Progenitor cell of endocrine pancreas (in vitro differentiated cells): ENCODE results near the gene BOD1L1. TPM values are rescaled to one million over a fixed set of nuclear protein-coding genes. Genes with fewer than 3 reads are reported as not detected.

Source experiments
- DNase-seq: peaks from one replicate; pipeline ENCODE4 v3.0.0; 2021; ENCODE audit warnings: low spot score; ENCODE audit not compliant: unreplicated experiment
- H3K27ac Mint-ChIP-seq: 2 replicates; pipeline ENCODE4 v1.8.0; 2021; ENCODE audit warnings: mild to moderate bottlenecking, moderate library complexity, mixed read lengths
- H3K27me3 Mint-ChIP-seq: 2 replicates; pipeline ENCODE4 v1.8.0; 2021; ENCODE audit warnings: mixed read lengths
- H3K36me3 Mint-ChIP-seq: 2 replicates; pipeline ENCODE4 v1.8.0; 2022; ENCODE audit warnings: mixed read lengths; ENCODE audit not compliant: insufficient read depth
- H3K4me1 Mint-ChIP-seq: 2 replicates; pipeline ENCODE4 v1.8.0; 2021; ENCODE audit warnings: low read depth, mixed read lengths
- H3K4me3 Mint-ChIP-seq: 2 replicates; pipeline ENCODE4 v1.8.0; 2021; ENCODE audit warnings: low read depth, mild to moderate bottlenecking, moderate library complexity, mixed read lengths
- H3K9me3 Mint-ChIP-seq: 2 replicates; pipeline ENCODE4 v1.8.0; 2021; ENCODE audit warnings: low read depth, mixed read lengths
- total RNA-seq: library from RNA; stranded (reverse); gene quantifications from 2 replicates; pipeline ENCODE4 v1.2.1, GENCODE V29; 2021
- TF ChIP-seq, protein P1 (sequence below): fragments of 200-600 bp; sonication (generic); IDR thresholded peaks from one replicate; pipeline ENCODE4 v1.5.0; 2021; ENCODE audit warnings: antibody characterized with exemption, mild to moderate bottlenecking; ENCODE audit not compliant: unreplicated experiment

The BOD1L1 gene
- total RNA-seq, 1 donor from 2014 or later, result 42.1 TPM

DNA sequence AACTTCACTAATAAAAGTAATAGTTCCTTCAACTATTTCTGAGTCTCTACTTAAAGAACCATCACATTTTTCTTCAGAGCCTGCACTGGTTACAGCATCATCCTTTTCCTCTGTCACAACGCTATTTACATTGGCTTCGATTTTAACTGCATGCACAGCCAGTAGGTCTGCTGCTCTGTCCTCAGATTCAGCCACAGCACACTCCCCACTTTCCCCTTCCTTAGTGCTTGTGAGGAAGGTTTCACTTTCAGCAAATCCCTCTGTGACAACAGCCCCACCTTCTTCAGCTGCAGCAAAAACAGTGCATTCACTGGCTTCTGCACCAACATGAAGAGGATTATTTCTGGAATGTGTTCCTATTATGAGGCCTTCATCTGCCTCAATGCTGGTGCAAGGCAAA lies 25.7 kb downstream of the BOD1L1 start:
- H3K4me3 Mint-ChIP-seq, result no peak overlapping the region
- H3K9me3 Mint-ChIP-seq, result no peaks in the 10 kb centered on the region
- TF ChIP-seq, protein P1, sequence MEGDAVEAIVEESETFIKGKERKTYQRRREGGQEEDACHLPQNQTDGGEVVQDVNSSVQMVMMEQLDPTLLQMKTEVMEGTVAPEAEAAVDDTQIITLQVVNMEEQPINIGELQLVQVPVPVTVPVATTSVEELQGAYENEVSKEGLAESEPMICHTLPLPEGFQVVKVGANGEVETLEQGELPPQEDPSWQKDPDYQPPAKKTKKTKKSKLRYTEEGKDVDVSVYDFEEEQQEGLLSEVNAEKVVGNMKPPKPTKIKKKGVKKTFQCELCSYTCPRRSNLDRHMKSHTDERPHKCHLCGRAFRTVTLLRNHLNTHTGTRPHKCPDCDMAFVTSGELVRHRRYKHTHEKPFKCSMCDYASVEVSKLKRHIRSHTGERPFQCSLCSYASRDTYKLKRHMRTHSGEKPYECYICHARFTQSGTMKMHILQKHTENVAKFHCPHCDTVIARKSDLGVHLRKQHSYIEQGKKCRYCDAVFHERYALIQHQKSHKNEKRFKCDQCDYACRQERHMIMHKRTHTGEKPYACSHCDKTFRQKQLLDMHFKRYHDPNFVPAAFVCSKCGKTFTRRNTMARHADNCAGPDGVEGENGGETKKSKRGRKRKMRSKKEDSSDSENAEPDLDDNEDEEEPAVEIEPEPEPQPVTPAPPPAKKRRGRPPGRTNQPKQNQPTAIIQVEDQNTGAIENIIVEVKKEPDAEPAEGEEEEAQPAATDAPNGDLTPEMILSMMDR, result no peak
- DNase-seq, result no peak
- H3K4me1 Mint-ChIP-seq, result no peaks in the 10 kb centered on the region
- H3K27ac Mint-ChIP-seq, result no peak overlapping the region
- peaks cover 28% of the 10 kb centered on the region for H3K36me3 Mint-ChIP-seq
- no peaks in the 10 kb centered on the region for H3K27me3 Mint-ChIP-seq

DNA sequence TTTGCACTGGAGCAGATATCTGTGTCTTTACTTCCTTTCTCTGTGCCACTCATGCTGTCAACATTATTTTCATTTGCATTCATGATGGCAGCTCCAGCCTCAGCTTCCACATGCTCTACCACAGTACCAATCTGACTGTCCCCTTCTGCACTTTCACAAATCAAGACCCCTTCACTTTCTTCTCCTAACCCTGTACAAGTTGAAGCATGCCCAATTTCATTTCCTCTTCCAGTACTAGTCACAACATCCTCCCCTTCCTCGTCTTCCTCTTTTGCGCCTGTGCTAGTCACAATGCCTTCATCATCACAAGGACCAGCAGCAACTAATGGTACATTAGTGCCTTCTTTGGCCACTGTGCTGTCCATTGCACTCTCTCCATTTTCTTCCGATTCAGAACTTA lies 26.5 kb downstream of the BOD1L1 start:
- Mint-ChIP-seq H3K27me3 (no peaks in the 10 kb centered on the region), H3K36me3 (peaks cover 27% of the 10 kb centered on the region), H3K27ac (no peak overlapping the region), H3K4me1 (no peaks in the 10 kb centered on the region), H3K9me3 (no peaks in the 10 kb centered on the region), H3K4me3 (no peak overlapping the region)
- TF ChIP-seq, protein P1, result no peak
- DNase-seq, result no peak

DNA sequence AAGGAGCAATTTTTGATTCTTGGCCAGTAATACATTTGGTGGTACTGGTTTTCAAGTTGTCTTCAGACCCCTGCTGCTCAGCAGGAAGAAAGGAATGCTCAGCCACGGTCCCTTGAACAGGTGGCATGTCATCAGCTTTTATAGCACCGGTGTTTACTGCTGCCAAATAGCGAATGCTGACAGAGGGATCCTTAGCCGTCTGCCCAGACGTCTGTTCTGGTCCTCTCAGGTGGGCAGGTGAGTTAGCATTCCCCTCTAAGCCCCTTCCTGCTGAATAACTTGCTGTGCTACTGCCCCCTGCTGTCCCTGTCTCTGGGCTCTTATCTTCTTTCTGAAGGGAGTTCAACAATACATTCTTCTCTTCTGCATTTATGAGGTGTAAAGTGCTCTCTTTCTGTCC lies 28.4 kb downstream of the BOD1L1 start:
- no peaks in the 10 kb centered on the region for H3K27me3 Mint-ChIP-seq
- no peaks in the 10 kb centered on the region for H3K4me1 Mint-ChIP-seq
- no peak for DNase-seq
- H3K36me3 Mint-ChIP-seq, result peaks cover 24% of the 10 kb centered on the region
- H3K27ac Mint-ChIP-seq, result no peak overlapping the region
- H3K4me3 Mint-ChIP-seq, result no peak overlapping the region
- TF ChIP-seq, protein P1, result peak; percentile 45
- H3K9me3 Mint-ChIP-seq, result no peaks in the 10 kb centered on the region

DNA sequence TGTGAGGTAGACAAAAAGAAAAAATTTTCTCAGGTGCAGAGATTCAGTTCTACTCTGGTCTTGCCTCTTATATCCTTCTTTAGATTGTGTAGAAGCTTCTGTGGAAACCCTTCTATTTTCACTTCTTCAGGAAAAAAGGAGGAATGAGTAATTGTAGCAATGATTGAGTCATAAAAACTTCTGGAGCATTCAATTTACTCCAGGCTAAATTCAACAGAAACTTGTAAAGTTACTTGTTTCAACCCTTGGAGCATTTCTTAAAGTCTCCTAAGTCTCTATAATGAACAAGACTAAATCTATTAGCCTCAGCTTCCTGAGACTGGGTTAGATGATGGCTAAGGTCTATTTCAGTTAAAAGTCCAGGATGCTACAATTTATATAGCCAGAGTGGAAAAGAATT lies 29.9 kb downstream of the BOD1L1 start:
- H3K9me3 Mint-ChIP-seq, result no peaks in the 10 kb centered on the region
- no peak for DNase-seq
- H3K27ac Mint-ChIP-seq, result no peak overlapping the region
- H3K4me3 Mint-ChIP-seq, result no peak overlapping the region
- no peaks in the 10 kb centered on the region for H3K4me1 Mint-ChIP-seq
- no peaks in the 10 kb centered on the region for H3K27me3 Mint-ChIP-seq
- TF ChIP-seq, protein P1, result no peak
- H3K36me3 Mint-ChIP-seq, result peaks cover 16% of the 10 kb centered on the region

DNA sequence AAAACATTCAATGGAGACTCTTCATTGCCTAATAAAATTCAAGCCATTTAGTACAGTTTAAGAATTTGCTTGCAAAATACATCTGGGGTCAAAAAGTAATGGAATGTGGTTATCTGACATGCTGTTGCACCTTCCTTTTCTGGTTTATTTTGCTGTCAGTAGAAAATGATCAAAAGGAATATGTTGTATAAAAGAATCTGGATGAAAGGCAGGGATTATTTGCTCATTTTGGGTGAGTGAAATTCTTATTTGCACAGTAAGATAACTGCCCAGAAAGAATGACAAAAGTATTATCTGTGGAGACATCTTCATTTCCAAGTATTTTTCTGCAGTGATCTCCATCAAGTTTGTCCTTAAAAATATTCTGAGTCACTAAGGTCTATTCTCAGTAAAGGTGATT lies 30.4 kb downstream of the BOD1L1 start:
- no peaks in the 10 kb centered on the region for H3K4me1 Mint-ChIP-seq
- H3K36me3 Mint-ChIP-seq, result peaks cover 12% of the 10 kb centered on the region
- no peaks in the 10 kb centered on the region for H3K27me3 Mint-ChIP-seq
- H3K9me3 Mint-ChIP-seq, result no peaks in the 10 kb centered on the region
- no peak overlapping the region for H3K4me3 Mint-ChIP-seq
- TF ChIP-seq, protein P1, result no peak
- no peak for DNase-seq
- H3K27ac Mint-ChIP-seq, result no peak overlapping the region

DNA sequence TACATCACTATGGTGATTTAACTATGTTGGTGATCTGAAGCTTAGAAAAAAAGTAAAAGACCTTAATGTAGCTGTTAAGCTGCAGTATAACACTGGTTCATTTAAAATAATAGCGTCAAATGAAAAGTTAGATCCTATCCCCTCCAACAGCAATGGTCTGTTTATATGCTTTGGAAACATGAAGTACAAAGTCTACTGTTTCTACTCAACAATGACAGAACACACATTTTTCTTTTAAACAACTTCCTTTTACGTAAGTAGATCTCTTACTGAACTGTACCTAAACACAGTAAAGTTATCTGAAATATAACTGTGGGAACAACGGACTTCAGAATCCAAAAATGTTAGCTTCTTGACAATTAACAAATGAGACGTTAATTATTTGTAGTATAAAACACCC lies 35.3 kb downstream of the BOD1L1 start:
- TF ChIP-seq, protein P1, result no peak
- no peaks in the 10 kb centered on the region for H3K9me3 Mint-ChIP-seq
- H3K4me1 Mint-ChIP-seq, result no peaks in the 10 kb centered on the region
- peaks cover 10% of the 10 kb centered on the region for H3K36me3 Mint-ChIP-seq
- no peak overlapping the region for H3K27ac Mint-ChIP-seq
- H3K4me3 Mint-ChIP-seq, result no peak overlapping the region
- no peak for DNase-seq
- no peaks in the 10 kb centered on the region for H3K27me3 Mint-ChIP-seq
